Activated CD4-positive, alpha-beta T cell treated with anti-CD3 and anti-CD28 coated beads, Interleukin-2, Interleukin-6, amounts not matched to agents 100 ng/mL and 50 ng/mL, durations not matched to agents 16 hours and 8 hours (primary cell): ENCODE measurements around the gene RASA4B.
"Not testable (repeated sequence)": the region's sequence is repeated elsewhere in the genome, so short reads cannot be mapped to it uniquely, and the experiment has no call there.

Source experiments
- DNase-seq: peaks from one replicate; pipeline ENCODE4 v3.0.0-alpha.2; 2020

The RASA4B gene

DNA sequence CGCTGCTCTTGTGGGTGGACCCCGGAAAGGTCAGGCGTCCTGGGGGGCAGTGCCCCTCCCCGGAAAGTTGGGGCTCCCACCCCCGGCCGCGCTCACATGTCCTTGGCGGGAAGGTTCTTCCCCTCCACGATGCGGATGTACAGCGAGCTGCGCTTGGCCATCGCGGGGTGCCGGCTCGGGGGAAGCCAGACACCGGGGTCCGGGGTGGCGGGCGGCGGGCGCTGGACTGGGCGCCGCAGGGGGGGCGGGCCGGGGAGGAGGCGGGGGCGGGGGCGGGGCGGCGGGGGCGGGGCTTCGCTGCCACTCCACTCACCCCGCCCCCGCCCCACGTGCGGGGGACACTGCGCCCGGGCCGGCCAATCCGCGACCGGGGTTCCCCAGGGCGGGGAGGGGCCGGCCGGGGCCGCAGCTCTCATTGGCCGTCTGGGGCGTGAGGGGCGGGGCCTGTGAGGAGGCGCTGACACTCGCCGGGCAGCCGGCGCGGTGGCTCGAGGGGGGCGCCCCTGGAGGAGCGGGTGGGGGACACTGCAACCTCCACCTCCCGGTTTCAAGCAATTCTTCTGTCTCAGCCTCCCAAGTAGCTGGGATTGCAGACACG, at the start of gene RASA4B:
RASA4B (minus strand) TSS at position 228 of the 598 bp plus-strand sequence; CDS start at position 161, 67 bp downstream.
- DNase-seq = not testable (repeated sequence)

DNA sequence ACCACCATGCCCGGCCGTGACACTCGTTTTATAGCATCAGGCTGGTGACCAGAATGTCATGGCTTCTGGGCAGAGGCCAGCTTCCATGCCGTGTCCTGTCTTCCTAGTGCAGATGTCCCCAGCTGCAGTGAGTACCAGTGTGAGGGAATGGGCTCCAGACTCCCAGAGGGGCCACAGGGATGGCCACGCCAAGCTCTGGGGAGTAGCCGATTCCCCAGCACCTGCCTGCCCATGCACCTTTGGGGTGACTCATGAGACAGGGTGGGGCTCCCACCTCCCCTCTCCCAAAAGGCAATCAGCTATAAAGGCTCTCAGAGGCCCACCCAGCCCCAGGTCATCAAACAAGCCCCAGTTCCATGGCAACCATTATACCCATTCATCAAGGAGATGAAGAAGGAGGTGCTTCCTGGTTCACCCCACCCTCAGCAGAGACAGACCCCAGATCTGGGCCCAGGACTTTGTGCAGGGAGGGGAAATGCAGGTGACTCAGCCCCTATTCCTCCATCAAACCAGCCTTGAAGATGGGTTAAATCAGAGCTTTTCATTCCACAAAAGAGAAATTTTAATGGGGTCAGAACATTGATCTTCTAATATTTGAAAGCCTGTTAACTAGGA, 33.3 kb upstream of the RASA4B start, which contains the start of gene SPDYE2:
SPDYE2 (plus strand) TSS at position 419 of the 615 bp plus-strand sequence. CDS start 2,030 bp downstream, outside the sequence.
- not testable (repeated sequence) for DNase-seq

DNA sequence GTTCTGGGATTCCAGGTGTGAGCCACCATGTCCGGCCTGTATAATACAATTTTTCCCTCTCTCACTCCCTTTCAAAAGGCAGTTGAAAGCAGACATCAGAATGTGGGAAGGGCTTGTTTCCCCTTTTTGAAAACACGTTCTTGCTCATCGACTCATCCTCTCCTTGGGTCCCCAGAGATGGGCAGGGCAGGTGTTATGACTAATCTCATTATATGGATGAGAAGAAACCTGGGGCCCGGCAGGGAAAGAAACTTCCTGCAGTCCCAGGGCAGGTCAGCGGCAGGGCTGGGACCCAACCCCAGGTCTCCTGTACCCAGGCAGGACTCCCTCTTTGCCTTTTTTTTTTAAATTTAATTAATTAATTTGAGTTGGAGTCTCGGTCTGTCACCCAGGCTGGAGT, 28.8 kb upstream of the RASA4B start:
- DNase-seq = not testable (repeated sequence)

DNA sequence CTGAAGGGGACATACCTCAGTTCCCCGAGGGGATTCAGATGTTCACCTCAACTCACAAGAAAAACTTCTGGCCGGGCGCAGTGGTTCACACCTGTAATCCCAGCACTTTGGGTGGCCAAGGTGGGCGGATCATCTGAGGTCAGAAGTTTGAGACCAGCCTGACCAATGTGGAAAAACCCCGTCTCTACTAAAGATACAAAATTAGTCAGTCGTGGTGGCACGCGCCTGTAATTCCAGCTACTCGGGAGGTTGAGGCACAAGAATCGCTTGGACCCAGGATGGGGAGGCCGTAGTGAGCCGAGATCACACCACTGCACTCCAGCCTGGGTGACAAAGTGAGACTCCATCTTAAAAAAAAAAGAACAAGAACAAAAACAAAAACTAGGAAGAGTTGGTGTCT, 27.7 kb upstream of the RASA4B start:
- not testable (repeated sequence) for DNase-seq

DNA sequence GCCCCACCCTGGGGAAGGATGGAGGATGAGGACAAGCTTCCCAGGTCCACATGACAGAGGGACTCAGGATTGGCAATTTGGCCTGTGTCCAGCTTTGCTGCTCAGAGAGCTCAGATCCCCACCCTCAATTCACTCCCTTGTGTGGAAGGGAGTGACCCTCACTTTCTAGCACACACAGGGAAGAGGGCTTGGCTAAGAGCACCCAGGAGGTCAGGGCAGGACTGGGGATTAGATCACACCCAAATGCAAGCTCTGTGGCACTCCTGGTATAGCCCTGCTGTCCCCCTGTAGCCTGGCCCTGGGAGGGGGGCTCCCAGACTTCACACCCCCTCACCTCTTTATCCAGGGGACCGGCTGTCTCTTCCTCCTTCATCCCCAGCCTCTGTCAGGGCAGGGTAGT, 26.8 kb upstream of the RASA4B start:
- DNase-seq = not testable (repeated sequence)

DNA sequence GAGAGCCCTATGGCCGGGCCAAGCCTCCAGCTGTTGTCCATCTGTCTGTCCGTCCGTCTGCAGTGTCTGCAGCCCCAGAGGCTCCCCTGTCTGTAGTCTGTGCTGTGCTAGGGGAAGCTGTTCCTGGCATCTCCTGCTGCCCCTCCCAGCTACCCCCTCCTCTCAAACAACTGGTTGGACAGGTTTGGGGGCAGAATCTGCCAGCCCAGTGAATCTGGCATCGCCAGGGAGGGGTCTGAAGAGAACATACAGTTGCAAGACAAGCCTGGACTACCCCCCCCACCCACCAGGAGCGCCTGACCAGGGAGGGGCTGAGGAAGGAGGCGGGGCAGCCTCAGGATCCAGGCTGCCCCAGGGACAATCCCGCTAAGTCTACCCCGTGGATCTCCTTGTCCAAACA, 26.0 kb upstream of the RASA4B start, which contains the start of gene UPK3BL2:
UPK3BL2 (minus strand) TSS at position 101 of the 400 bp plus-strand sequence; CDS start at position 41, 60 bp downstream.
- not testable (repeated sequence) for DNase-seq

- DNase-seq = not testable (repeated sequence)
Observed at GRCh38 chr7:102542771-102543170, 25.2 kb upstream of the RASA4B start.

DNA sequence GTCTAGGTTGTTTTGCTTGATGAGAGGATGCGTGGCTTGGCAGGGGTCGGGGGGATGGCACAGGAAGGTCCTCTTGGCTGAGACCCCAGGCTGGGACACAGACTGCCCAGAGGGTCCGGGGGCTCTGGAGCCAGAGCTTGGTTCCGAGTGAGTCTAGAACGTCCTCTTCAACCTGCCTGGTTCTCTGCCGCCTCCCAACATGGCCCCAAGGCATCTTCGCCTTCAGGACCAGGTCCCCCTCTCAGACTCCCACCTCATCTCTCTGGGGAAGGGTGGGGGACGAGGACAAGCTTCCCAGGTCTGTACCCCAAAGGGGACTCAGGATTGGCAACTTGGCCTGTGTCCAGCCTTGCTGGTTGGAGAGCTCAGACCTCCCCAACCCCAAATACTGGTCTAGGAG, 24.5 kb upstream of the RASA4B start:
- DNase-seq = not testable (repeated sequence)

- DNase-seq = not testable (repeated sequence)
Observed at GRCh38 chr7:102540604-102541003, 23.0 kb upstream of the RASA4B start.

DNA sequence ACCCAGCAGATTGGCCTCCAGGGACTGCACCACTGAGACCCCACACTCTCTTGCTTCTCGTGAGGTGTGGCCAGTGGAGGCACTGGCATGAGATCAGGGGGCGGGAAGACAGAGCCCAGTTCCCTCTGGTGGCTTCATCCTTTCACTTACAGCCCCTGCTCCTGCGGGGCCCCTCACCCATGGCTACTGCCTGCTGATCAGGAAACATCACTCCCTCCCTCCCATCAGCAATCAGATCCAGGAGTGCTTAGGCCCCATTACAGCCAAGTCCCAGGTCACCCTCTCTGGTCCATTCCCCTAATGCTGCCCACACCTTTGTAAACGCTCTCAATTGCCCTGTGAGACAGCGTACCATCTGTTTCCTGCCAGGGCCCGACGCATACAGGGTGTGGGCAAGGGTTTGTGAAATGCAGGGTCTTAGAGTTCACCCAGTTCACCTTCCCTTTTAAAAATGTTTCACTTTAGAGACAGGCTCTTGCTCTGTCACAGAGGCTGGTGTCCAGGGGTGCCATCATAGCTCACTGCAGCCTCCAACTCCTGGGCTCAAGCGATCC, 17.6 kb upstream of the RASA4B start:
- not testable (repeated sequence) for DNase-seq

- DNase-seq = not testable (repeated sequence)
Observed at GRCh38 chr7:102532127-102532526, 14.6 kb upstream of the RASA4B start.

- not testable (repeated sequence) for DNase-seq
Observed at GRCh38 chr7:102531583-102531982, 14.0 kb upstream of the RASA4B start.

GRCh38 chr7:102527822-102528793, 10.5 kb upstream of the RASA4B start:
- DNase-seq = not testable (repeated sequence)

DNA sequence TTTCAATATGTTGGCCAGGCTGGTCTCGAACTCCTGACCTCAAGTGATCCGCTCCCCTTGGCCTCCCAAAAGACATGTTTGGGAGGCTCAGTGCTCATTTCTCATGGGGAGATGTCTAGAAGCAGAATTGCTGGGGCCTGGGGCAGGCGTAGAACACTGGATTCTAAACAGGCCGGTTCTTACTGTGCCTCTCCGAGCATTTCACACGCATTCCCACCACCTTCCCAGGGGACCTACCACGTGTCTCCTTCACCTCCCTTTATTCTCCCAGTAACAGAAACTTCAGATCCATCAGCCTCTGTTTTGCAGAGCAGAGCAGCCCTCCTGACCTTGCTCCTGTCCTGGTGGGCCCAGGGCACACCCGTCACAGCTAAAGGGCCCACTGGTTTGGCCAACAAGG, 9.6 kb upstream of the RASA4B start:
- DNase-seq = not testable (repeated sequence)

GRCh38 chr7:102524803-102525202, 7.2 kb upstream of the RASA4B start:
- not testable (repeated sequence) for DNase-seq

DNA sequence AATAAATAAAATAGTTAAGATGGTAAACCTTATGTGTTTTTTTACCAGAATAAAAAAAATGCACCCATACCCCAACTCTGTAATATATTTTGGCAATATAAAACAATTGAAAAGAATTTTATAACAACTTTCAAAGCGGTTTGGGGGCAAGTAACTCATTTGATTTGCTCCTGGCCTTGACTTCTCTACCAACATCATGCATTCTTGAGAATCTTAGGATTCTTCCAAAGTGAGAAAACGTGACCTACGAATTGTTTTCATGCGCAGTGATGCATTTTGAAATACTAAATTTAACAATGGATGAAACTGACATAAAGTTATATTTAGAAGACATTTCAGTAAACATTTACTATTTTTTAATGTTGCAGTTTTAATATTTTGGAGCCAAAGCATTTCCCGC, 3.2 kb upstream of the RASA4B start:
- not testable (repeated sequence) for DNase-seq

GRCh38 chr7:102516951-102517350, 626 bp downstream of the RASA4B start:
- not testable (repeated sequence) for DNase-seq

GRCh38 chr7:102515889-102516288, 1.7 kb downstream of the RASA4B start:
- DNase-seq = not testable (repeated sequence)

- DNase-seq = not testable (repeated sequence)
Observed at GRCh38 chr7:102514881-102515721, 2.5 kb downstream of the RASA4B start.

DNA sequence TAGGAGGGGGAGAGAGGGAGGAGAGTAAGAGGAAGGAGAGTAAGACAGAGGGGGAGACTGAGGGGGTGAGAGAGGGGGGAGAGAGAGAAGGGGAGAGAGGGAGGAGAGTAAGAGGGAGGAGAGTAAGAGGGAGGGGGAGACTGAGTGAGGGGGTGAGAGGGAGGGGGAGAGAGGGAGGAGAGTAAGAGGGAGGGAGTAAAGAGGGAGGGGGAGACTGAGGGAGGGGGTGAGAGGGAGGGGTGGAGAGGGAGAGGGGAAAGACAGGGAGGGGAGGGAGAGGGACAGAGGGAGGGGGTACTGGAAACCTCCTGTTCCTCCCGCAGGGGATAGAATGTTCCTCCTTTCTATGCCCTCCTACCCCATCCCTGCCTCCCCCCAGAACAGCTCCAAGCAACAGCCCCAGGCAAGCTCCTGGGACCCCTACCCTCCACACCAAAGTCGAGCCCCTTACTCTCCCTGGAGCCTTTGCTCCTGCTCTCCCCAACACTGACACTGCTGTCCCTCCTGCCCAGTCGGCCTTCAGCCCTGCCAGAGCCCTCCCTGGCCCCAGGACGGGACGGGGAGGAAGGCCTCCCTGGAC, 4.8 kb downstream of the RASA4B start:
- not testable (repeated sequence) for DNase-seq

DNA sequence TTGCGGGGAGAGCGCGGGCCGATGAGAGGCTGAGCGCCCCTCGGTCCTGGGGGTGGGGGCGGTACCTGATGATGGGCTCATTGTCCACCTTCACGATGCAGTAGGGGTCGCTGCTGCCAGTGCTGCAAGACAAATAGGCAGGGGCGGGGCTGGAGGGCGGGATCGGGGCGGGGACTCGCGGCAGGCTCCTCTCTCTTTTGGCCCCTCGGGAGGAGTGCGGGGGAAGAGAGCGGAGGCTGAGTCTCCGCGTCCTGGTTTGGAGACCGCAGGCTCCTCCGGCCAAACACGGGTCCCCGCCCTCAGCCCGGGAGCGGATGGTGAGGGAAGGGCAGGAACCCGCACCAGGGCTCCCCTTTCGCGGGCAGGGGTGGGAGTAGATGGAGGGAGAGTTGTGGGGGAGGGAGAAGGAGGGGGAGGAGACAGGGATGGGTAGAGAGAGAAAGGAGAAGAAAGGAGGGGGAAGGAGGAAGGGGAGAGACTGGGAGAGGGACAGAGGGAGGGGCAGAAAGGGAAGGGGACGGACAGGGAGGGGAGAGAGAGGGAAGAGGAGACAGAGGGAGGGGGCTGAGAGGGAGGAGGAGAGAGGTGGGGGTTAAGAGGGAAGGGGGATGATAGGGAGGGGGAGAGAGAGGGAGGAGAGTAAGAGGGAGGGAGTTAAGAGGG, 5.6 kb downstream of the RASA4B start:
- not testable (repeated sequence) for DNase-seq
